Stimulated activated CD8-positive, alpha-beta memory T cell treated with anti-CD3 and anti-CD28 coated beads, Interleukin-15, amount 100 ng/mL, for 48 hours (primary cell): ENCODE data around the gene MTCL1.

Experiments
- DNase-seq, 2 donors: peaks; one replicate each; pipeline ENCODE4 v3.0.0-alpha.2; 2020; ENCODE audit warnings: low read depth in 2 of 2

Gene MTCL1

DNA sequence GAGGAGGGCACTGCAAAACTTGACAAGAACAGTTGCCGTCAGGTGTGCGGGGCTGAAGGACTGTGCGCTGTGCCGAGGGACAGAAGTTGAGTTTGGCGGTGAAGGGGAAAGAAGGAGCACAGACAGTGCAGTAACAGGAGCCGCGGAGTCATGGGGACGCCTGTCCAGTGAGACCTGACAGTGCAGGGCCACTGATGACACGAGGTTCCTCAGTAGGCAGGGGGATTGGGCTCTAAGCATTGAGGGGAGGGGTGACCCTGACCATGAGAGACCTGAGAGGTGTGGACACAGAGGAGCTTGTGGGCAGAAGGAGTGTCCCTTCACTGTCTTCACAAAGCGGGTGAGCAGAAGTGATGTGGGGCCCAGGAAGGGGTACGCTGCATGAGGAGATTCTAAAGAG, 104.8 kb downstream of the MTCL1 start:
- no peak for DNase-seq

- no peak for DNase-seq
Measured at GRCh38 chr18:8811115-8811514, 105.8 kb downstream of the MTCL1 start.

- DNase-seq = no peak
Measured at GRCh38 chr18:8812631-8813030, 107.3 kb downstream of the MTCL1 start.

GRCh38 chr18:8813611-8814010, 108.3 kb downstream of the MTCL1 start:
- DNase-seq = no peak

DNA sequence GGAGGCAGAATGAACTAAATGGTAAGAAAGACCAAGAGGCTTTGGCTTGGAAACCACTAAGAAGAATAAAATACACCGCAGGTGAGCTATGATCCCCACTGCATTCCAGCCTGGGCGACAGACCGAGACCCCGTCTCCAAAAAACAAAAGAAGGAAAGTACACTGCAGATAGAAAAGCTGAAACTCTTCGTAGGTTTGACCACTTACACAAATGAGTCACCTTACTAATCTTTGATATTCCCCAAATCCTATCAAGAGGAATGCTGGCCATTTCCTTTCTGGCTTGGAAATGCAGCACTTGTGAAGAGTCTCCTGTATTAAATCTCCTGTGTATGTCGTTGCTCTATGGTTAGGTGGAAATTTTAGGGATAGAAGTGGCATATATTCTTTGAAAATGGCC, 108.8 kb downstream of the MTCL1 start:
- no peak for DNase-seq

GRCh38 chr18:8816220-8816619, 110.9 kb downstream of the MTCL1 start:
- DNase-seq = no peak

GRCh38 chr18:8816816-8817215, 111.5 kb downstream of the MTCL1 start:
- DNase-seq = no peak

GRCh38 chr18:8818982-8819381, 113.6 kb downstream of the MTCL1 start:
- DNase-seq = no peak

- DNase-seq = no peak
Measured at GRCh38 chr18:8820396-8821082, 115.2 kb downstream of the MTCL1 start.

- no peak for DNase-seq
Measured at GRCh38 chr18:8821083-8821465, 115.7 kb downstream of the MTCL1 start.

- no peak for DNase-seq
Measured at GRCh38 chr18:8821531-8821930, 116.2 kb downstream of the MTCL1 start.

DNA sequence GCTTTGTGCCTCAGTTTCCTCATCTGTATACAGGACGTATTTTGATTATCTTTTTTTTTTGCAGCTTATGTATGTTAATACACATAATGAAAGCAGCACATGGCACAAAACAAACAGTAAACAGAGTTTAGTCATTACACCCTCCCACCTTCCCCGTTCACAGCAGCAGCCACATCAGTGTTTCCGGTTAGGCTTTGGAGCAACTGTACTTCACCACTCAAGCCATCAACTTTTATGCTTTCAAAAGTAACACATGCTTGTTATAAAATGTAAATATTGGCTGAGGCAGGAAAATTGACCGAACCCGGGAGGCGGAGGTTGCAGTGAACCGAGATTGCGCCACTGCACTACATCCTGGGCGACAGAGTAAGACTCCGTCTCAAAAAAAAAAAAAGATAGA, 117.3 kb downstream of the MTCL1 start:
- DNase-seq = no peak

GRCh38 chr18:8823530-8823929, 118.2 kb downstream of the MTCL1 start:
- no peak for DNase-seq

DNA sequence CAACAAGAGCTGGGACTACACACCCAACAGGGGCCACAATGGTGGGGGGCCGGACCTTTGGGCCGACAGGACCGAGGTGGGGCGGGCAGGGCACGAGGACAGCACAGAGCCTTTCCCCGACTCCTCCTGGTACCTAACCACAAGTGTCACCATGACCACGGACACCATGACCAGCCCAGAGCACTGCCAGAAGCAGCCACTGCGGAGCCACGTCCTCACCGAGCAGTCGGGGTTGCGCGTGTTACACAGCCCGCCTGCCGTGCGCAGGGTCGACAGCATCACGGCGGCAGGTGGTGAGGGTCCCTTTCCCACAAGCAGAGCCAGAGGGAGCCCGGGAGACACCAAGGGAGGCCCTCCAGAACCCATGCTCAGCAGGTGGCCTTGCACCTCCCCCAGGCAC, 119.5 kb downstream of the MTCL1 start:
- no peak for DNase-seq

- DNase-seq = no peak
Measured at GRCh38 chr18:8825273-8825672, 119.9 kb downstream of the MTCL1 start.

DNA sequence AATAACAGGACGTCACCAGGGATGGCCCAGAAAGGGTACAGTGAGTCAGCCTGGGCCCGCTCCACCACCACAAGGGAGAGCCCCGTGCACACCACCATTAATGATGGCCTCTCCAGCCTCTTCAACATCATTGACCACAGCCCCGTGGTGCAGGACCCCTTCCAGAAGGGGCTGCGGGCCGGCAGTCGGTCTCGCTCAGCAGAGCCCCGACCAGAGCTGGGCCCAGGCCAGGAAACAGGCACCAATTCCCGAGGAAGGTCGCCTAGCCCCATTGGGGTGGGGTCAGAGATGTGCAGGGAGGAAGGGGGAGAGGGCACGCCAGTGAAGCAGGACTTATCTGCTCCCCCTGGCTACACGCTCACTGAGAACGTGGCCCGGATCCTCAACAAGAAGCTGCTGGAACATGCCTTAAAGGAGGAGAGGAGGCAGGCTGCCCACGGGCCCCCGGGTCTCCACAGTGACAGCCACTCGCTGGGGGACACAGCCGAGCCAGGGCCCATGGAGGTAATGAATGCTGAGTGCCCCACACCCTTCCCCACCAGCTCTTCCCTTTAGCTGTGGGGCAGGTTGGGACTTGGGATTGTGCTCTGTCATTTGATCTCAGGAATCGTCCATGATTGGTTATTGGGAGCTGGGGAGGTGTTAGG, 120.5 kb downstream of the MTCL1 start:
- DNase-seq = no peak

DNA sequence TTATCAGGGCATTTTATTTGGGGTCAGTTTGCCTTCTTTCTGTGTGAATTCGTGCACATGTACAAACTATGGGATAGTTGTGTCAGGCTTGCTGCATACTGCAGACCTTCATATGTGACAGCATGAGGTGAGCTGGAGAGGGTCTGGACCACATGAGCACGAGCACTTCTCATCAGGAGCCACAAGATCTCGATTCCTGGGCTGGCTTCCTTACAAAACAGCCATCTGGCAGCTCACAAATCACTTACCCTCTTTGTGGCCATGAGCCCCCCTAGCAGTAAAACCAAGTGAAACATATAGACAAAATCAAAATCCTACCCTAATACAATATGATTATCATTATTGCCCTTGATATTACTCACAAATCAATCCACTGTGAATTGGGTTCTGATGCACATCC, 121.2 kb downstream of the MTCL1 start:
- no peak for DNase-seq

DNA sequence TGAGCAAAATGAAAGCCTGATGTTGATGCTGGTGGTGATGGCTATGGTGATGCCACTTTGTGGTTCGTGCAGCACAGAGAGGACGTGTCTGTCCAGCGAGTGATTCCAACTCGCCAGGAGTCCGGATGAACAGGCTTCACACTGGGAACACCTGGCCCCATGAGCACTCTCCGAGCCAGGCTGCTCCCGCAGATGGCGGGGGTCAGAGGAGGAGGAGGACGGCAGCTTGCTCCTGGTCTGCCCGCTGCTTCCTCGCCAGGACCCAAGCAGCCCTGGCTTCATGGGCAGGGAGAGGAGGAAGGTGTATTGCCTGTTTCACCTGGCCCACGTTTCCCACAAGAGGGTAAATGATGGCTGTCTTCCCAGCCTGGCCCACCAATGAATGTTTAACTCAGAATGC, 121.6 kb downstream of the MTCL1 start:
- no peak for DNase-seq

GRCh38 chr18:8828300-8828699, 122.9 kb downstream of the MTCL1 start:
- DNase-seq = no peak

DNA sequence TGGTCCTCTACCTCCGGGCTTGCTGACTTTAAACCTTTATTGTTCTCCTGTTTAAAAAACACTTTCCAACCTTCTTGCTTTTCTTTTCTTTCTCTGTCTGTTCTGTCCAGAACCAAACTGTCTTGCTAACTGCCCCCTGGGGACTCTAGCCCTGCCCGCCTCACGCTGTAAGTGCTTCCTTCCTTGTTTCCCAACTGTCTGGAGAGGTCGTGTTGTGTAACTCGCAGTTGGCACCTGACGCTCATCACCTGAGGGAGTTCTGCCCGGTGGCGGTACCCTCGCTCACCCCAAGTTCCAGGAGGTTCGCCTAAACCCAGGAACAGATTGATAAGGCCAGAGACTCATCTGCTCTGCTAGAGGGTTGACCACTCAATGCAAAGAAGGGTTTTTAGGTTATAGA, 123.4 kb downstream of the MTCL1 start:
- no peak for DNase-seq

DNA sequence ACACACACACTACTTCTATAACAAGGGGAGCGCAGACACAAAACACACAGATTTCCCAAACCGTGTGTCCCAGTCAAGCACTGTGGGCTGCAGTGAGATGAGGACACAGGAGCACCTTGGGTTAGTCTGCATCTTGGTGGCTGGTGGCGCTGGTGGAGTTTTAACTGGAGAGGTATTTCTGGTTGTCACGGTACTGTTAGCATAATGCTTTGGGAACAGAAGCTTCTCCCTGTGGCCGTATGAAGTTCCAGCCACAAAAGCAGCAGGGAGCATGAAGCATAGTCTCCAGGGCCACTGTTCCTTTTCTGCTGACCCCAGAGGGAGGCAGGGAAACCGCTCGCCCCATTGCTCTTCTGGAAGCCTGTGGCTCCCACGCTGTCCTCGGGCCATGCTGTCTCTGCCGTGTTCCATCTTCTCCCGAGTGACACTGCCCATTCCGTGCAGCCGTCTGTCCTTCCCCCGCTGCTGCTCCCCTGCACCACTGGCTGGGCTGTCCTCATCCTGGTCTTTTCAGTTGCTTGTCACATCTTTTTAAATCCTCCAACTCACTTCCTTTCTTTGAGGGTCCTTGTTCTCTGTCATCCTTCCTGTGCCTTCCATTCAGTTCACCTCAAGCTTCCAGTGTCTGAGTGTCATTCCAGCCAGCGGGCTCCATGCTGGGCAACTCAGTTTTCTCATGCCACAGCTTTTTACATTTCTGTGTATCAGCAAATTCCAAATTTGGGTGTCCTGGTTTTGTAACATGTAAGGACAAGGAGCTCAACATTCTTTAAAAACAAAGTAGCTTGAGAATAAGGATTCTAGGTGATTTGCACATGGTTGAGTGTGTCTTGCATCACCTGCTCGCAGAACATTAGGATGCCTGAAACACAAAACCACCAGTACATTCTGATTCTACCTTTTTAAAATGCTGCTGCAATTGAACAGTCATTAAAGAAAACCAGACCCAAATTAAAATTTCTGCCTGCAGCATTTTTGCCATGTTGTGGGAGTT, 125.0 kb downstream of the MTCL1 start:
- no peak for DNase-seq

DNA sequence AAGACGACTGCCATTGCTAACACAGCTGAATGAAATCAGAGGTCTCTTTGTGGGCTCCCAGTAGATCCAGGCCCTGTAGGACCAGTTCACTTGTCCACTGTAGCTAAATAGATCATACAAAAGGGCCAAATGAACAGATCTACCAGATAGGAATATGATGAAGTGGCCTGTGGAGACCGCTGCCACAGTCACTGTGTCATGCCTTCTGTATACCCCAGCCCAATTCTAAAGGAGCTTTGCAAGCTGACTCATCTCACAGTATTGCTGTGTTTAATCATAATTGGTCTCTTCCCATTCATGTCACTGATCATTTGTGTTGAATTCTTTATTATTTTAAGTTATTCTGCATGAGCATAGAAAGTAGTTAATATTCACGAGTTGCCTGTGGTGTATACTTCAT, 125.8 kb downstream of the MTCL1 start:
- no peak for DNase-seq

DNA sequence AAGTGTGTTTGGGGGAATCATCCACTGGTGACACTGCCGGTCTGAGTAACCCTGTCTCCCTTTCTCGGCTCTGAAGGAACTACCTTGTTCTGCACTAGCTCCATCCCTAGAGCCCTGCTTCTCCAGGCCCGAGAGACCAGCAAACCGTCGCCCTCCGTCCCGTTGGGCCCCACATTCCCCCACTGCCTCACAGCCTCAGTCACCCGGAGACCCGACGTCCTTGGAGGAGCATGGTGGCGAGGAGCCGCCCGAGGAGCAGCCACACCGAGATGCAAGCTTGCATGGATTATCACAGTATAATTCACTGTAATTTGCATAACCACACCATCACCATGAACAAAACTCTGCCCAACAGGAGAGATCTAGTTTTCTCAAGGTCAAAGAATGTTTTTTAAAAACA, 126.2 kb downstream of the MTCL1 start:
- no peak for DNase-seq
